T47D (cell line): Measurements from ENCODE around the gene PTPN6.

ENCODE experiments used
- DNase-seq, 2 experiments: peaks; one replicate each; pipeline versions ENCODE4 v3.0.0 to v3.0.0-alpha.2; 2011 to 2012; ENCODE audit warnings: low read depth in 1 of 2, low spot score in 1 of 2
- JUND ChIP-seq: IDR thresholded peaks from 2 replicates; pipeline ENCODE4 v1.6.1; 2012; ENCODE audit warnings: low read depth
- in situ Hi-C: cut with HindIII; loops from 2 replicates; pipeline ENCODE4 v1.10.0; 2016; ENCODE audit warnings: low sequenced_read_pairs, low pct_unique_long_range_greater_than_20kb

The PTPN6 gene

GRCh38 chr12:6928022-6928702 is 23.0 kb upstream of the PTPN6 start:
- in situ Hi-C loops = no loop called here
- no peak for TF ChIP-seq JUND
- DNase-seq = no peak

GRCh38 chr12:6928703-6929407 is 22.3 kb upstream of the PTPN6 start:
- in situ Hi-C loops = no loop called here
- DNase-seq = no peak
- TF ChIP-seq JUND = no peak

GRCh38 chr12:6929466-6930452 is 21.4 kb upstream of the PTPN6 start:
- in situ Hi-C loops = no loop called here
- TF ChIP-seq JUND = no peak
- DNase-seq = no peak

- DNase-seq = no peak
- in situ Hi-C loops = no loop called here
- no peak for TF ChIP-seq JUND
Measured at GRCh38 chr12:6932766-6933165, 18.4 kb upstream of the PTPN6 start.

- TF ChIP-seq JUND = no peak
- in situ Hi-C loops = no loop called here
- no peak for DNase-seq
Measured at GRCh38 chr12:6934110-6934509, 17.0 kb upstream of the PTPN6 start.

GRCh38 chr12:6935371-6936193 is 15.6 kb upstream of the PTPN6 start:
- DNase-seq = no peak
- in situ Hi-C loops = no loop called here
- TF ChIP-seq JUND = no peak

GRCh38 chr12:6936194-6936635 is 14.9 kb upstream of the PTPN6 start:
- in situ Hi-C loops = no loop called here
- no peak for DNase-seq
- TF ChIP-seq JUND = no peak

- DNase-seq = no peak
- in situ Hi-C loops = no loop called here
- TF ChIP-seq JUND = no peak
Measured at GRCh38 chr12:6936636-6937480, 14.3 kb upstream of the PTPN6 start.

GRCh38 chr12:6937481-6938352 is 13.4 kb upstream of the PTPN6 start:
- TF ChIP-seq JUND = no peak
- in situ Hi-C loops = no loop called here
- DNase-seq = peak; percentile 36 to 90
